ENCODE results near the gene RNF44.

GRCh38 chr5:176552332-176552869 is 15.2 kb upstream of the RNF44 start:
- no peak for TF ChIP-seq CTCF (IDR thresholded peaks at IDR 0.05)
- TF ChIP-seq POLR2A (IDR thresholded peaks at IDR 0.05): no peak
